ENCODE measurements around the gene TOM1.
"Not testable (repeated sequence)": the region's sequence is repeated elsewhere in the genome, so short reads cannot be mapped to it uniquely, and the experiment has no call there.

TOM1 gene

DNA sequence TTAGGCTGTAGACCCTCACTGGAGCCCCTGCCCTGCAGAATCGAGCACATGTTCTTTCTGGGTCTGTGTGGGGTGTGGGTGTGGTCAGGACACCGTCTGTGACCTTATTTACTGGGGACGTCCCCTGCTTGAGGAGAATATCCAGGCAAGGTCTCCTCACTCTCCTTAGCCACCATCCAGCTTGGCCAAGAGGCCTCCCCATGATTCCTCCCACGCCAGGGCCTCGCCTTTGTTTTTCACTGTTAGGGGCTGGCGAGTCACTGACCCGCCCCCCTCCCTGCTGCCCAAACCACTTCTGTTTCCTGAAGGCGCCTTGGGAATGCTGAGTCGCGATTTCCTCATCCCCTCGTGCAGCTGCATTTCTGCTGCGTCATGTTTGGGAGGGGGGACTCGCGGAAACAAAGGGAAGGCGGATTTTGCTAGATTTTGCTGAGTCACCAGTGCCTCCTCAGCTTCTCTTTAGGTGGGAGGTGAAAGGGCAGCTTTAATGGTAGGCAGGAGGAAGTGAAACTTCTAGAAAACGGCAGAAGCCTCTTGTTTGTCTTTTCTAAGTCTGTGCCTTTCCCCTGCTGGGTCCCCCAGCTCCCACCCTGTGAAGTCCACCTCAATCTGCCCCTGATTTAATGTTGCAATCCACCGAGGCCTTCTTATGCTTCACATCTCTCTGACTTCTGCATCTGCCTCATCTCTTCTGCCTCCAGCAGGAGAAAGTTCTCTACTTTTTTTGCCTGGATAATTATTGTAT lies 77.2 kb downstream of the TOM1 start:
- peak; percentile 48 to 66 for DNase-seq

DNA sequence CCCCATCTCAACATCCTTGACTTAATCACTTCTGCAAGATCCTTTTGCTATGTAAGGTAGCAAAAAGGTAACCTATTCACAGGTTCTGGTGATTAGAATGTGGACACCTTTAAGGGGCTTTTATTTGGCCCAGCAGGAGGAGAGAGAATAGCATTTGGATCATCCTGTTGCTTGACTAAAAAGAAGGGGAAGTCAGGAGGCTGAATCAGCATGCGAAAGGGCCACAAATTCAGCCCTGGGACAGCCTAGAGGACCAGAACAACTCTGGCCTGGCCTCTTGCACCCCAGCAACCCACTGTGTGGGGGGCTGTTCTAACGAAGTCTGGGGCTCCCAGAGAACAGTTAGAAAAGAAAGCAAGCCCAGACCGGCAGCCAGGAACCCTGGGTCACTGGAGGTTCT lies 78.0 kb downstream of the TOM1 start:
- DNase-seq: no peak

DNA sequence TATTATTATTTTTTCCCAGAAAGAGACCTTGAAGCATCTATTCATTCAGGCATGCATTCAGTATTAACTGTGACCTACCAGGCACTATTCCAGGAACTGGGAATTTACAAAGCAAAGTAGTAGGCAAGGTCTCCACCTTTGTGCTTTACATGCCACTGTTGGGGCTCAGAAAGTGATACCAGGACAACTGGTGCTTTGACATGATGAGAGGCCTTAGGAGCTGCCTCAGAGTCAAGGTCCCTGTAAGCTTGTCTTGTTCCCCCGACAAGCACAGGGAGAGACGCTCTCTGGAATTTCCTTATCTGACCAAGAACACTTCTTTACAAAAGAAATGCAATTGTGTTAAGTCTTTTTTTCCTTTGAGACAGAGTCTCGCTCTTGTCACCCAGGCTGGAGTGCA lies 78.9 kb downstream of the TOM1 start:
- DNase-seq: no peak

DNA sequence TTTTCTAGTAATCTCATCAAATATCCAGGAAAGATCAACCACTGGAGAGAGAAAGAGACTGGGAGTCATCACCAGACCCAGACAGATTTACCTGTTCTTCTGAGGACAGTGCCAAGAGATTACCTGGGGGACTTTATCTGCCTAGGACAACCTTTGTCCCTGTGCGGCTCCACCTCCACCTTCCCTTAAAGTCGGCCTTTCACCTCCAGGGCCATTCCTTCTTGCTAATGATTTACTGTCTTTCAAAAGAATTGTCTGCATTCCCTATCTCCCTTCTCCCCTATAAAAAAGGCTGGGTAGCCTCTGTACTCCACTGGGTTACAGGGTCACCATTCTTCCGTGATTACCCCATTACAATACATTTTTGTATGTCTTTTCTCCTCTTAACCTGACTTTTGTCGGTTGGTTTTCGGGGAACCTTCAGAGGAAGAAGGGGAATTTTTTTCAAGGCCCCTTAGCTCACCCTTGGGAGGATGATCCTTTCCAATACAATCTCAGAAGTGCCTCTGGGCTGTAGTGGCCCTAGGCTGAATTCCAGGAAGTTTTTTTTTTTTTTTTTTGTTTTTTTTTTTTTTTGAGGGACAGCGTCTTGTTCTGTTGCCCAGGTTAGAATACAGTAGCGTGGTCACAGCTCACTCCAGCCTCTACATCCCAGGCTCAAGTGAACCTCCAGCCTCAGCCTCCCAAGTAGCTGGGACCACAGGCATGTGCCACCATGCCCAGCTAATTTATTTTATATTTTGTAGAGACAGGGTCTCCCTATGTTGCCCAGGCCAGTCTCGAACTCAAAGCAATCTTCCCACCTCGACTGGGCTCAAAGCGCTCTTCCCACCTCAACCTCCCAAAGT lies 79.7 kb downstream of the TOM1 start:
- DNase-seq: no peak

- no peak for DNase-seq
These were observed 80.3 kb downstream of the TOM1 start for GRCh38 chr22:35380013-35380412.

- DNase-seq: peak; percentile 60 to 72
These were observed 81.1 kb downstream of the TOM1 start, which contains the start of gene HMOX1 for GRCh38 chr22:35380537-35381423. HMOX1 (plus strand) TSS chr22:35381096; CDS start chr22:35381174, 78 bp downstream.

DNA sequence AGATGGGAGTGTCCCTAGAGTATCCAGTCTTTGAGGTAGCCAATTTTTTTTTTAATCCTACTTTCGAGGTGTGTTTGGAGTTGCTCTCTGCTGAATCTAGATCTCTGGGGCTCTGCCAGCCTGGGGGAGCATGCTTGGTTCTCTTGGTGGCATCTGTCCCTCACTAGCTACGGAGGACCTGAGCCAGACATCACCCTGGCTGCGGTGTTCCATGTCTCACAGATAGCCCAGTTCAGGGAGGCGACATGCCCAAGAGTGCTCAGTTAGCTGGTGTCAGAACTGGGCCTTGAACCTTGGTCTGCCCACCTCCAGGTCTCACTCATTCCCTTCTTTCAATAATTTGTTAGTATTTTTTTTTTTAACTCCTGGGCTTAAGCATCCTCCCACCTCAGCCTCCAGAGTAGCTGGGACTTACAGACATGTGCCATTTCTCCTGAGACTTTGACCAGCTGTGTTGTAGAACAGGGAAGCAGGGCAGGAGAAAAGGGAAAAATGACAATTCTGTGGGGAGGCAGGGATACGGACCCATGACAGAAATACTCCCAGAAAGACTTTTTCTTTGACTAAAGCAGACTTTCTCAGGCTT lies 81.8 kb downstream of the TOM1 start:
- peak in 1 of 2 experiments; percentile 38 for DNase-seq

- DNase-seq: no peak
These were observed 84.0 kb downstream of the TOM1 start for GRCh38 chr22:35383679-35384071.

DNA sequence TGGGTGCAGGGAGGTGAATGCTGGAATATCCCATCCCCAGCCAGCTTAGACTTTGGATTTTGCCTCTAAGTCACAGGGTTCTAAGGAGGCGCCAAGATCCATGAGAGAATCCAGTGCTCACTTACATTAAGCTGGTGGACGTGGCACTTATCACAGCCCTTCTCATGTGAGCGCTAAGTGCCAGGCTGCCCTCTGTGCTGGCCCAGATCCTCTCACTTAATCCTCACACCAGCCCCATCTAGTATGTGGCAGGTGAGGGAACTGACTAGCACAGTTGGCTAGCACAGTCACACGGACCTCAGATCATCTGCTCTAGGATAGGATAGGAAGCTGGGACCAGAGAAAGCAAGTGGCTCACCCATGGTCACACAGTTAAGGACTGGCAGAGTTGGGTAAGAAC lies 84.8 kb downstream of the TOM1 start:
- peak; percentile 82 to 86 for DNase-seq

DNA sequence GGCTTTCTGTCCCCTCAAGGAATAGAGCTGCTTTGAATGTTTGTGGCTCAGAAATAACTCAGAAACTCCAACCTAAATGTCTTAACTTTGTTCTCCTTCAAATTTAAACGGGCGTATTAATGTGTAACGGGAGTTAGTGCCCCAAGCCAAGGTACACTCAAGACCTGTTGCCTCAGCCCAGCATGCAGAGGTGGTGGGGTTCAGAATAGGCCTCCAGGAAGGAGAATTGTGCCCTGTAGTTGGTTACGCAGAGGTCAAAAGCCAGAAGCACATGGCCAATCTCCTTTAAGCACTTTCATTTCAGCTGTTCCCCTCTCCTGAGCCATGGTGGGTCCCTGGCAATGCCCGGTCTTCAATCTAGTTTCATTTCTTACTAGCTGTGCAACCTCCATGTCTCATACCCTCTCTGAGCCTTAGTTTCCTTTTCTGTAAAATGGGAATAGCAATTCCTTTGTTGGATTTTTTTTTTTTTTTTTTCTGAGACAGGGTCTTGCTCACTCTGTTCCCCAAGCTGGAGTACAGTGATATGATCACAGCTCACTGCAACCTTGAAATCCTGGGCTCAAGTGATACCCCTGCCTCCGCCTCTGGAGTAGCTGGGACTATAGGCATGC lies 85.4 kb downstream of the TOM1 start:
- DNase-seq: no peak

GRCh38 chr22:35386670-35387288 lies 87.1 kb downstream of the TOM1 start:
- no peak for DNase-seq

DNA sequence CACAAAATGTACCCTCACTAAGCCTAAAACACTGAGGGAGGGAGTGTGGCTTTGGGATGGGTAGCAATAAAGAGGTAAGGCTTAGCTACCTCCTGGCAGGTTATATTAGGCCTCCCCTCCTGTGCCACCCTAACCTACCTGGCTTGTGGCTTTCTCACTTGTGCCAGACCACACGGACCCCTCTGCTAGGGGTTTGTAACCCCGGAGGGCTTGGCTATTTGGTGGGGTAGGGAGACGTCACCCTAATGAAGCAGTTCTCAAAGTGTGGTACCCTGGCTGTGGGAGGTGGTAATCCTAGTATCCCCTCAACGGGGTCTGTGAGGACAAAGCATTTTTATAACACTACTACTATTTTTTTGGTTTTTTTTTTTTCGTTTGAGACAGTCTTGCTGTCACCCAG lies 91.2 kb downstream of the TOM1 start:
- no peak for DNase-seq

DNA sequence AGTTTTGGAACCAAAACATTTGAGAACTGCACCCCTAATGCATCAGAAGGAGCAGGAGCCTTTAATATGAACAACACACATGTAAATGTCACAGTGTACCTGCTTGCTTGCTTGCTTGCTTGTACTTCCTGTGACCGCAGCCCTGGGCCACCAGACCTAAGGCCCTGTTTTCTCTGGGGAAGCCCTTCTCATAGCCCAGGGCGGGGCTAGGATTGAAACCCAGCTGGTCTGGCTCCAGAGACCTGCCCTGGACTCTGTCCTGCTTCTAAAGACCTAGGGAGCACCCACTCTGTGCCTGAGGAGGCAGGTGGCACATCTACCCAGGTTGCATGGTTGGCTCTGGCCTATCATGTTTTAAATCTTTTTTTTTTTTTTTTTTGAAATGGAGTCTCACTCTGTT lies 92.7 kb downstream of the TOM1 start:
- DNase-seq: no peak

GRCh38 chr22:35393116-35394010 lies 93.7 kb downstream of the TOM1 start:
- no peak for DNase-seq

GRCh38 chr22:35394011-35394312 lies 94.3 kb downstream of the TOM1 start:
- no peak for DNase-seq

- DNase-seq: no peak
These were observed 95.3 kb downstream of the TOM1 start for GRCh38 chr22:35394810-35395563.

DNA sequence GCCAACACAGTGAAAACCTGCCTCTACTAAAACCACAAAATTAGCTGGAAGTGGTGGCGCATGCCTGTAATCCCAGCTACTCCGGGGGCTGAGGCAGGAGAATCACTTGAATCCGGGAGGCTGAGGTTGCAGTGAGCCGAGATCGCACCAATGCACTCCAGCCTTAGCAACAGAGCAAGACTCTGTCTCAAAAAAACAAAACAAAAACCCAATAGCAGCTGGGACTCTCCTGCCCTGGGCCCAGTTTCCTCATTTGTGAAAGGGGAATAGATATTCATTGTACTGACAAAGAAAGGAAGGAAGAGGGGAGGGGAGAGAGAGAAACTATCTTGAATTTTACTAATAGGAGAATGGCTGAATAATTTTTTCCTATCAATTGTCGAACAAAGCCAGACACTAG lies 96.9 kb downstream of the TOM1 start:
- not testable (repeated sequence) for DNase-seq

DNA sequence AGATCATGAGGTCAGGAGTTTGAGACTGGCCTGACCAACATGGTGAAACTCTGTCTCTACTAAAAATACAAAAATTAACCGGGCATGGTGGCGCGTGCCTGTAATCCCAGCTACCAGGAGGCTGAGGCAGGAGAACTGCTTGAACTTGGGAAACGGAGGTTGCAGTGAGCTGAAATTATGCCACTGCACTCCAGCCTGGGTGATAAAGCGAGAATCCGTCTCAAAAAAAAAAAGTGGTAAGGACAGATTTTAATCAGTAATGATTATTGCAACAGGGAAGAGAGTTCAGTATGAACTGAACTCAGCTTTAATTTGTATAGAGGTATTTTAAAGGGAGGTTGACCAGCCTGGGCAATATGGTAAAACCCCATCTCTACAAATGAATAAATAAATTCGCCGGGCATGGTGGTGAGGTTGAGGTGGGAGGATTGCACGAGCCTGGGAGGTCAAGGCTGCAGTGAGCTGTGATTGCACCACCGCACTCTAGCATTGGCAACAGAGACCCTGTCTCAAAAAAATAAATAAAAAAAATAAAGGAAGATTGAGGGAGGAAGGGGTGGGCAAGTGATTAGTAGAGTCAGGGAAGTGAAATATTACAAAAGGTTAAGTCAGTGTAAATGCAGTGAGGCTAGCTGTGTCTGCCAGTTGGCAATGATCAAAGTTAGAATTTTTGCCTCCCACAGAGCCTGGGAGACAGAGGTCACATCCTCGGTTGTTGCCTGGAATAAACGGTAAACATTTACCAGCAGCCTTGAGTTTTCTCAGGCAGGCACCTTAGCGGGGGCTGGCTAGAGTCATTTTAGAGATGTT lies 97.6 kb downstream of the TOM1 start:
- DNase-seq: no peak

Measured in NCI-H524 (cell line).